Adrenal gland (tissue), 5 donors: Measurements from ENCODE around the gene MSS51.

Source experiments
- CTCF ChIP-seq, 6 experiments: fragments of 450-650 bp in 4 of 6; fragments of 200-600 bp in 2 of 6; sonication (generic) in 1 of 6; IDR thresholded peaks; 1 replicate in 5 of 6; 2 replicates in 1 of 6; pipeline versions ENCODE4 v1.5.1 to v1.8.0; 2016 to 2021; ENCODE audit warnings: antibody characterized with exemption in 6 of 6, mild to moderate bottlenecking in 2 of 6, moderate library complexity in 1 of 6
- POLR2A ChIP-seq, 2 donors: fragments of 450-650 bp; IDR thresholded peaks; one replicate each; pipeline ENCODE4 v1.6.1; 2017; ENCODE audit warnings: antibody characterized with exemption in 2 of 2, mild to moderate bottlenecking in 2 of 2, moderate library complexity in 1 of 2
- donor health status: DM: no; HTN: no; CAD: no.

- TF ChIP-seq CTCF (IDR thresholded peaks at IDR 0.05), result no peak
- no peak for TF ChIP-seq POLR2A (IDR thresholded peaks at IDR 0.05)
Observed at GRCh38 chr10:73432646-73433537, 469 bp downstream of the MSS51 start.
